Measurements from ENCODE around the gene RFLNA.

DNA sequence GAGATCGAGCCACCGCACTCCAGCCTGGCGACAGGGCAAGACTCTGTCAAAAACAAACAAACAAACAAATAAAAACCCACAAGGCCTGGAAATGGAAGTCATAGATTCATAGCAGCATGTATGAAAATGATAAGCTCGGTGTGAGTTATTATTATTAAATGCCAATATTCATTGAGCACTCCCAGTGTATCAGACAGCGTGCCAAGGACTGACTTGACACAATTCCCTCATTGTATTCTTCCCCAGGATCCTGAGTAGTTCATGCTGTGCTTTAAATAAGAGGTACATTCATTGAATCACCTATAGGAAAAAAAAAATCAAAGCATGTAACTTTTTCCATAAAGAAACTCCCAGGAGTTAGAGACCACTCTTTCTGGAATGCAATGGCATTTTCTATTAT lies 12.6 kb upstream of the RFLNA start:
- TF ChIP-seq, protein P1, sequence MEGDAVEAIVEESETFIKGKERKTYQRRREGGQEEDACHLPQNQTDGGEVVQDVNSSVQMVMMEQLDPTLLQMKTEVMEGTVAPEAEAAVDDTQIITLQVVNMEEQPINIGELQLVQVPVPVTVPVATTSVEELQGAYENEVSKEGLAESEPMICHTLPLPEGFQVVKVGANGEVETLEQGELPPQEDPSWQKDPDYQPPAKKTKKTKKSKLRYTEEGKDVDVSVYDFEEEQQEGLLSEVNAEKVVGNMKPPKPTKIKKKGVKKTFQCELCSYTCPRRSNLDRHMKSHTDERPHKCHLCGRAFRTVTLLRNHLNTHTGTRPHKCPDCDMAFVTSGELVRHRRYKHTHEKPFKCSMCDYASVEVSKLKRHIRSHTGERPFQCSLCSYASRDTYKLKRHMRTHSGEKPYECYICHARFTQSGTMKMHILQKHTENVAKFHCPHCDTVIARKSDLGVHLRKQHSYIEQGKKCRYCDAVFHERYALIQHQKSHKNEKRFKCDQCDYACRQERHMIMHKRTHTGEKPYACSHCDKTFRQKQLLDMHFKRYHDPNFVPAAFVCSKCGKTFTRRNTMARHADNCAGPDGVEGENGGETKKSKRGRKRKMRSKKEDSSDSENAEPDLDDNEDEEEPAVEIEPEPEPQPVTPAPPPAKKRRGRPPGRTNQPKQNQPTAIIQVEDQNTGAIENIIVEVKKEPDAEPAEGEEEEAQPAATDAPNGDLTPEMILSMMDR (IDR thresholded peaks at IDR 0.05): no peak
- TF ChIP-seq EZH2phosphoT487 (IDR thresholded peaks at IDR 0.05): no peak
